Endothelial cell of umbilical vein (primary cell): ENCODE data around the gene PELI3. TPM values are rescaled to one million over a fixed set of nuclear protein-coding genes. Genes with fewer than 3 reads are reported as not detected.

Source experiments
- BruUV-seq: library from RNA; stranded (reverse); fragments of 400-500 nt; replicated peaks from 2 replicates; lab custom pipeline; 2021; lab: Mats Ljungman, UMichigan
- CTCF ChIA-PET: fragments of 300-600, 350-600 bp; sonication (Branson Sonifier 250); formaldehyde crosslinking; loops from one replicate; lab custom pipeline; 2021; ENCODE audit warnings: antibody characterized with exemption, inconsistent platforms; lab: Charles Lee
- POLR2A ChIA-PET: fragments of 300-600, 350-600 bp; sonication (Branson Sonifier 250); formaldehyde crosslinking; loops from one replicate; lab custom pipeline; 2021; ENCODE audit warnings: antibody characterized with exemption, inconsistent platforms; lab: Charles Lee
- DNase-seq: peaks from one replicate; pipeline ENCODE4 v3.0.0-alpha.2; 2011; ENCODE audit warnings: low read depth, low spot score
- FAIRE-seq: peaks from 2 replicates; lab custom pipeline; 2011; peaks lifted over from hg19 to GRCh38; lab: Jason Lieb, UNC
- H2AFZ ChIP-seq: 2 replicates; pipeline ENCODE4 v1.6.0; 2012; ENCODE audit warnings: low read depth, low read length, control low read depth, inconsistent platforms
- H3K27ac ChIP-seq: 2 replicates; pipeline ENCODE4 v1.5.1; 2011; ENCODE audit warnings: low read depth, mild to moderate bottlenecking, control low read depth, low read length, moderate library complexity; ENCODE audit not compliant: insufficient read depth
- H3K27me3 ChIP-seq, 2 experiments: 2 replicates each; pipeline versions ENCODE4 v1.6.0 to v1.6.1; 2011; ENCODE audit warnings: low read length in 2 of 2, mixed read lengths in 1 of 2; ENCODE audit not compliant: control insufficient read depth in 2 of 2, insufficient read depth in 2 of 2
- H3K36me3 ChIP-seq, 2 experiments: 2 replicates in 1 of 2; 3 replicates in 1 of 2; pipeline ENCODE4 v1.5.1; 2011; ENCODE audit warnings: low read length in 2 of 2, mild to moderate bottlenecking in 1 of 2, moderate library complexity in 1 of 2; ENCODE audit not compliant: control insufficient read depth in 2 of 2, insufficient read depth in 2 of 2; ENCODE audit errors: extremely low read depth in 1 of 2
- H3K4me1 ChIP-seq: 3 replicates; pipeline ENCODE4 v1.5.1; 2011; ENCODE audit warnings: mild to moderate bottlenecking, low read length; ENCODE audit not compliant: control insufficient read depth, insufficient read depth; ENCODE audit errors: extremely low read depth
- H3K4me2 ChIP-seq: 2 replicates; pipeline ENCODE4 v1.6.1; 2011; ENCODE audit warnings: low read length, control low read depth, mixed read lengths; ENCODE audit not compliant: insufficient read depth
- H3K4me3 ChIP-seq, 3 experiments: fragments of 200-600 bp in 1 of 3; sonication (generic), shearing (Covaris generic) in 1 of 3; replicated peaks in 1 of 3; 2 replicates each; pipeline ENCODE4 v1.5.1; 2011 to 2016; ENCODE audit warnings: control low read depth in 3 of 3, low read length in 3 of 3, mild to moderate bottlenecking in 2 of 3, inconsistent platforms in 1 of 3, low read depth in 1 of 3, moderate library complexity in 1 of 3; ENCODE audit not compliant: insufficient read depth in 1 of 3
- H3K79me2 ChIP-seq: 2 replicates; pipeline ENCODE4 v1.6.0; 2012; ENCODE audit warnings: low read length, inconsistent platforms; ENCODE audit not compliant: control insufficient read depth, insufficient read depth
- H3K9ac ChIP-seq: replicated peaks from 2 replicates; pipeline ENCODE3; 2011; ENCODE audit warnings: low read length, control low read depth; ENCODE audit not compliant: insufficient read depth; ENCODE audit errors: extremely low read depth
- H3K9me1 ChIP-seq: replicated peaks from 3 replicates; pipeline ENCODE4 v1.6.0; 2011; ENCODE audit warnings: mild to moderate bottlenecking, low read length; ENCODE audit not compliant: control insufficient read depth, insufficient read depth; ENCODE audit errors: extremely low read depth
- H3K9me3 ChIP-seq: replicated peaks from 2 replicates; pipeline ENCODE4 v1.5.1; 2012; ENCODE audit warnings: low read length, inconsistent platforms; ENCODE audit not compliant: control insufficient read depth, insufficient read depth
- H4K20me1 ChIP-seq: replicated peaks from 2 replicates; pipeline ENCODE3; 2011; ENCODE audit warnings: mild to moderate bottlenecking, low read length; ENCODE audit not compliant: control insufficient read depth, insufficient read depth; ENCODE audit errors: extremely low read depth
- EZH2 ChIP-seq: IDR thresholded peaks from 2 replicates; pipeline ENCODE4 v1.6.1; 2012; ENCODE audit warnings: borderline replicate concordance, low read depth, mild to moderate bottlenecking, moderate library complexity, low read length, inconsistent platforms; ENCODE audit not compliant: severe bottlenecking
- FOS ChIP-seq: IDR thresholded peaks from 2 replicates; pipeline ENCODE4 v1.6.1; 2011; ENCODE audit warnings: mild to moderate bottlenecking, low read length, moderate library complexity, borderline replicate concordance; ENCODE audit not compliant: insufficient read depth
- GATA2 ChIP-seq: IDR thresholded peaks from 2 replicates; pipeline ENCODE4 v1.7.0; 2011; ENCODE audit warnings: low read depth, mild to moderate bottlenecking, moderate library complexity, mixed read lengths, low read length; ENCODE audit not compliant: insufficient read length, insufficient read depth
- JUN ChIP-seq: IDR thresholded peaks from 2 replicates; pipeline ENCODE4 v1.6.1; 2011; ENCODE audit warnings: borderline replicate concordance, low read depth; ENCODE audit not compliant: insufficient read length, insufficient read depth
- MAX ChIP-seq: IDR thresholded peaks from 2 replicates; pipeline ENCODE4 v1.6.1; 2011; ENCODE audit not compliant: insufficient read depth, insufficient read length
- MYC ChIP-seq: IDR thresholded peaks from one replicate; pipeline ENCODE4 v1.6.1; 2011; ENCODE audit warnings: mild to moderate bottlenecking, low read depth, low read length
- POLR2A ChIP-seq: IDR thresholded peaks from 2 replicates; pipeline ENCODE4 v1.6.1; 2012; ENCODE audit warnings: low read depth, mild to moderate bottlenecking, control low read depth, low read length
- POLR2AphosphoS5 ChIP-seq: IDR thresholded peaks from 2 replicates; pipeline ENCODE4 v1.6.1; 2012; ENCODE audit warnings: low read depth, mild to moderate bottlenecking, control low read depth, low read length, moderate library complexity; ENCODE audit not compliant: insufficient read depth
- dilution Hi-C: fragments of 300-500 bp; cut with MboI; formaldehyde crosslinking; loops from one replicate; pipeline ENCODE4 v1.15.0; 2019; ENCODE audit warnings: low sequenced_read_pairs; ENCODE audit not compliant: extremely low pct_ligation_motif_present
- intact Hi-C: fragments of 100-400 bp; cut with micrococcal nuclease; formaldehyde crosslinking; loops from one replicate; pipeline ENCODE4 v1.10.0; 2022
- polyA plus RNA-seq, 4 experiments: library from polyadenylated mRNA; depleted of rRNA in 3 of 4; stranded (reverse) in 3 of 4; unstranded in 1 of 4; fragments of >200 nt; gene quantifications; 2 replicates each; pipeline versions ENCODE4 v1.2.1 to v1.2.3, GENCODE V29; 2011 to 2012; ENCODE audit warnings: missing spikeins in 1 of 4
- total RNA-seq: library from RNA; stranded (reverse); gene quantifications from 2 replicates; pipeline ENCODE4 v1.2.3, GENCODE V29; 2021
- TF ChIP-seq, protein P1 (sequence below), 2 donors: IDR thresholded peaks; 1 replicate in 1 of 2; 2 replicates in 1 of 2; pipeline ENCODE4 v1.5.1; 2011; ENCODE audit warnings: low read length in 2 of 2, mild to moderate bottlenecking in 2 of 2, moderate library complexity in 2 of 2, control low read depth in 1 of 2, inconsistent platforms in 1 of 2, low read depth in 1 of 2; ENCODE audit not compliant: insufficient read depth in 1 of 2; ENCODE audit errors: extremely low read depth in 1 of 2

Gene PELI3
- total and polyA plus RNA-seq, 2 donors (not counting 3 experiments of a cell fraction or from before 2014, with no cell fraction given), result 2.8 to 2.9 TPM

DNA sequence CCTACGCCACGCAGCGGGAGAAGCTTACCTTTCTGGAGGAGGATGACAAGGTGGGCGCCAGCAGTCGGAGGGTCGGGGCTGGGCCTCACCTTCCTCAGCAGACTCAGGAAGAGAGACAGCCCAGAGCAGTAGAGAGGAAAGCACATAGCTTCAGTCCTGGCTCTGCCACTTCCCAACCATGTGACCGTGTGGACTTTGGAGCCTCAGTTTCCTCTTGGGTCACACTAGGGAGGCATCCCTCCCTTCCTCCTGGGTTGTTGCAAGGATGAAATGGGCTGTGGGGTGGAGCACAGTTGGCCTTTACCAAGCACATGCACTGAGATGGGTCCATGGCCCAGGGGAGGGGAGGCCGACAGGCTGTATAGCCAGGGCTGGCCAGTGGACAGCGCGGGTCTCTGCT lies 26.4 kb downstream of the PELI3 start:
- Histone ChIP-seq H3K9me1 (no peaks in the 10 kb centered on the region), H3K4me2 (no peak overlapping the region), H3K27ac (no peak overlapping the region), H3K27me3 (no peaks in the 10 kb centered on the region), H3K9me3 (no peaks in the 10 kb centered on the region), H4K20me1 (no peaks in the 10 kb centered on the region), H3K9ac (no peak overlapping the region), H3K79me2 (no peaks in the 10 kb centered on the region), H3K36me3 (peaks cover 0 to 25% of the 10 kb centered on the region in 2 experiments), H3K4me3 (no peak overlapping the region), H3K4me1 (no peaks in the 10 kb centered on the region), H2AFZ (no peak overlapping the region)
- no peak for DNase-seq
- intact Hi-C loops (no loop called here), dilution Hi-C loops (no loop called here)
- BruUV-seq, result no TSS peak
- TF ChIP-seq, protein P1, sequence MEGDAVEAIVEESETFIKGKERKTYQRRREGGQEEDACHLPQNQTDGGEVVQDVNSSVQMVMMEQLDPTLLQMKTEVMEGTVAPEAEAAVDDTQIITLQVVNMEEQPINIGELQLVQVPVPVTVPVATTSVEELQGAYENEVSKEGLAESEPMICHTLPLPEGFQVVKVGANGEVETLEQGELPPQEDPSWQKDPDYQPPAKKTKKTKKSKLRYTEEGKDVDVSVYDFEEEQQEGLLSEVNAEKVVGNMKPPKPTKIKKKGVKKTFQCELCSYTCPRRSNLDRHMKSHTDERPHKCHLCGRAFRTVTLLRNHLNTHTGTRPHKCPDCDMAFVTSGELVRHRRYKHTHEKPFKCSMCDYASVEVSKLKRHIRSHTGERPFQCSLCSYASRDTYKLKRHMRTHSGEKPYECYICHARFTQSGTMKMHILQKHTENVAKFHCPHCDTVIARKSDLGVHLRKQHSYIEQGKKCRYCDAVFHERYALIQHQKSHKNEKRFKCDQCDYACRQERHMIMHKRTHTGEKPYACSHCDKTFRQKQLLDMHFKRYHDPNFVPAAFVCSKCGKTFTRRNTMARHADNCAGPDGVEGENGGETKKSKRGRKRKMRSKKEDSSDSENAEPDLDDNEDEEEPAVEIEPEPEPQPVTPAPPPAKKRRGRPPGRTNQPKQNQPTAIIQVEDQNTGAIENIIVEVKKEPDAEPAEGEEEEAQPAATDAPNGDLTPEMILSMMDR (IDR thresholded peaks at IDR 0.05; ENCODE audit: extremely low read depth in 1 of 2, insufficient read depth in 1 of 2, low read depth in 1 of 2, low read length in 2 of 2), result no peak
- TF ChIP-seq GATA2 (no peak), JUN (no peak), MAX (no peak), MYC (no peak), POLR2AphosphoS5 (no peak), EZH2 (no peak), POLR2A (no peak), FOS (no peak)
- ChIA-PET POLR2A (no interaction called here), CTCF (no interaction called here)
- no peak for FAIRE-seq
